Iris pigment epithelial cell (primary cell): ENCODE results near the gene XRCC5.
"Not testable (repeated sequence)": the region's sequence is repeated elsewhere in the genome, so short reads cannot be mapped to it uniquely, and the experiment has no call there.

Experiments used
- DNase-seq: peaks from one replicate; pipeline ENCODE4 v3.0.0-alpha.2; 2011; ENCODE audit warnings: low read depth

XRCC5 gene

DNA sequence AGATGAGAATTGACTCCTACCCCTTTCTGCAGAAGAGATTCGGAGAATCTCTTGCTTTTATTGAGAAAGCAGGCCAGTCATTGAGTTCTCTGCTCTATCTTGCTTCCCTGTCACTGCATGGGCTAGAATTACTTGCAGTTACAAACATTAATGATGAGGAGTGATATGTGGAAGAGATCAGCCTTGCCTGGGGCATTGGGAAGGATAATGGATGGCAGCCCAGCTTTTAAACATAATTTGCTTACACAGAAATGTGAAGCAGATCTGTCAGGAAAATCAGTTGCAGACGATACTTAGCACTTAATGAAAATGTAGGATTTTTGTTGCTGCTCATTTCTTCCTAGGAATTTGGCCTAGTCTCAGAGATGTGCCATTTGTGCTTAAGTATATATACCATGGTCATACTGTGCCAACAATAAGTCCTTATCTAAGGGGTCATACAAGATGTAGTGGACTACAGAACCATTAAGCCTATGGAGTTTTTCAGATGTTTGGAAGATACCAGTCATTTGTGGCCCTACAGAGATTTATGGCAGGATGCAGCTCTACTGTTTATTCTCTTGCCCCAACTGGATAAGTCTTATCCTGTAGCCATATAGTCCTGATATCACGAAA is 92.7 kb downstream of the XRCC5 start:
- DNase-seq = no peak

DNA sequence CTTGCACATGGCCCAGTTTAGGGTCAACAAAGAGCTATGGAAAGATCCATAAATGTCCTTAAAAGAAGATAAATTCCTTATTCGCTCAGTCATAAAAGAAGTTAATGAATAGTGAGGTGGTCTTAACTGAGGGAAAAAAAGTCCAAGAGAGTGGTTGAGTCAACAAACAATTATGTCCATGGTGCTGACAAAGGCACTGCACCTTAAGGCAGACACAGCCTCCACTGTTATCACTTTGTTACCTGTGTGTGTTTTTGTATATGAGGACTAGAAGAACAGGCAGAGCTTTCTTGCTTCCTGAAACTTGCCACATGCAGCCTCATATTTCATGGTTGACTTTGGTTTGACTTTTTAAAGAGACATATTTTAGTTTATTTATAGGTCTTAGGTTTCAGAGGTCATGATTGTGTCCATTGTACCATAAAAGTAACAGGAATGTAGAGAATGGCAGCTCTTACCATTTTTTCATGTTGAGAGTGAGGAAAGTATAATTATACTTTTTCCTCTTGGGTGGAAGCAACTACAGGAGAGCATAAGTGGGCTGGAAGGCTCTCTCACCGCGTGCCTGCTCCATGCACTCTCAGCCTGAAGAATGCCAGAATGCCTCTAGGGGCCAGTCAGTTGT is 93.6 kb downstream of the XRCC5 start:
- DNase-seq = no peak

GRCh38 chr2:216205486-216205885 is 96.3 kb downstream of the XRCC5 start:
- DNase-seq = no peak

DNA sequence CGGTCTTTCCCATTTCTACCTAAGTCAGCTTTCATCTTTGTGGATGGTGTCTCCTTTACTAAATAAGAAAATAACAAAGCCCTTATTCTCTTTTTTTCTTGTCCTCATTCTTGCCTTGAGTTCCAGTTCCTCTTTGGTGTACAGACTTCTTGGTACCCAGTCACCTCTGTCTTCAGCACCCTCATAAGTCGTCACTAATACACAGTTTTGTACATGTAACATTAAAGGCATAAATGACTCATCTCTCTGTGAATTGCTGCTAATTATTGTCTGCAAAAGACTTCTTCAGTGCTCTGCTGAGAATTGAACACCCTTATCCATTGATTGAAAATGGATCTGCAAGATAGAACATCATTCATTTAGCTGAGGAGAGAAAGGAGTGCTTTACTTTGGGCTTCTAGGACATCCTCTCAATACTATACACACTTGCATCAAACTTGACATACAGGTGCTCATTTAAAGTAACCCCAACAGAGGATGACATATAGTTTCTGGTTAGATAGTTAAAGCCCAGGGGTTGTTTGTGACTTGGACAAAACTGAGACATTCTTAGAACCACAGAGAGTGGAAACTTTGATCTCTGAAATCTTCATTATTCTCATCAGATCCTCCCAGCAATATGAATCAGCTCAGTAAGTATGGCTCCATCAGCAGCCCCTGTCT is 97.0 kb downstream of the XRCC5 start:
- DNase-seq = no peak

GRCh38 chr2:216206821-216207220 is 97.7 kb downstream of the XRCC5 start:
- DNase-seq = no peak

GRCh38 chr2:216208661-216209060 is 99.5 kb downstream of the XRCC5 start:
- DNase-seq = not testable (repeated sequence)

DNA sequence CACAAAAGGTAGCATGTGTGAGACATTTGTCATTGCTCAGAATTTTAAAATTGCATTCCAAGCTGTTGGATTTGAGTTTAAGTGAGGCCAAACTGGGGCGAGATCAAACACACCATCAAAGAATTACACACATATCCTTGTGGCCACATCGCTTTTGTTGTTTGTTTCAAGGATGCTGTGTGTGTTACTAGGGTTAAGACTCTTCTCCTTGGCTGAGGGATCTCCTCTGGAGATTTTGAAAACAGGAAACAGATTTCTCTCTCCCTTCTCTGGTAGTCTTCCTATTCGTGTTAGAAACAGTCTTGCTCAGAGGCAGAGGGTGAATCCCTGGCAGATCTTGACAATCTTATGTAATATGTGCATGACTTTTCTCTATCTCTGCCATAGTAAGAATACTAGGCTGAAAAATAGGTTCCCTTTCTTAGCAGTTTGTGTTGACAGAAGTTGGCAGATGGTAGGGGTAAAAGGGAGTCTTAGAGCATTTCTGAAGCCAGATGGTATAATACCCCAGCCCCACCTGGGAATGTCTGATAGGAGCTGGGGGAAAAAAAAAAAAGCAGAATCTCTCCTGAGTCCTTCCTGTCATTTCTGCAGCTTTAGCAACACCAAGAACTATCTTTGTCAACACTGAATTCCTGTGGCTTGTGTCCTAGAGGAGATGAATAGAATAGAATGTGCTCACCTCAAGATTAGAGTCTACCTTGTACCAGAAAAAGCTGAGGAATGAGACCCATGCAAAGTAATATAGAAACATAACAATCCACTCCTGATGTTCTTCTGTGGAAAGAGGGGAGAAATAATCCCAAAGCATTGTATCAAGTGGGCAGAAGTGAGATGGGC is 101.8 kb downstream of the XRCC5 start:
- DNase-seq = peak; percentile 63

GRCh38 chr2:216211614-216212145 is 102.5 kb downstream of the XRCC5 start:
- DNase-seq = no peak

DNA sequence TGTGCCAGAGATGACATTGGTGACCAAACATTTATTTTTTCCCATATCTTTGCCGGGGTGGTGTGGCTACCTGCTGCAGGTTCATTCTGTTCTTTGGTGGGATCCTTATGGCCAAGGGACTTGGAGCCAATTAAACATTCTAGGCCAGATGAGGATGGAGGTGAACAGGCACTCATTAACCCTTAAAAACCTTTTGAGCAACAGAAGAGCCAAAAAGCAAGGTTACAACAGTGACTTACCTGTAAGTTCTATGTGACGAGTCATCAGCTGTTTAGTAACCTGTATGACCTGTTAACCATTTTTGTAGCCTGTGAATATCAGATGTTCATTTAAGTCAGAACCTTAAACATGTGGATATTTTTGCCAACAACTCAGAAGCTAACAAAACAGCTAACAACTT is 105.6 kb downstream of the XRCC5 start:
- no peak for DNase-seq

DNA sequence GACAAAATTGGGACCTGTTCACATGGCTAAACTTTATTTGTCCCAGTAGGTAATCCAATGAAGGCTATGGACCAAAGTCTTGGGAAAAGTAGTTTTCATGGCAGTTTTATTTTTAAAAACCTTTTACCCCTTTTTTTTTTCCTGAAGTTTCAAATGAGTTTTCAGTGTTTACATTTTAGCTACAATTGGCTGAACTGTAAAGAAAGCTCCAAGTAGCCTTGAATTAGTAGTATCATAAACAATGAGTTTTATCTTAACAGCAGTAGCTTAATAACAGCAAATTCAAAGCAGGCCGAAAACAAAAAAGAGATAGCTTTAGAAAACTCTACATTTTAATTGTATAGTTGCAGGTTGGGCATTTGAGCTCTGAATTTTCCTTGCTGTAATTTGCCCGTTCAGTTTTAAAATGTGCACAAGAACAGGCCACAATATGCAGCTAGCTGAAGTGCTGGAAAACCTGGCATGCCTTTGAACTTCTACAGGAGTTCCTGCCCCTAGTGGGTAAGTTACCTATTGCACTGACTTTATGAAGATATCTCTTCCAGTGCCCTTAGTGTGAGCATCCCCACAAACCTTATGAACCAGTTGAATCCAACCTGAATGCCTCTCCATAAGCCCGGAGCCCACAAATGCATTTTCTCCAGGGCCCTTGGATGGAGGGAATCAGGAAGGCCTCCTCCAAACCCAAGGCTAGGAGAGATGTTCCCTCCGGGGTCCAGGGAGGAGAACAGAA is 106.7 kb downstream of the XRCC5 start:
- DNase-seq = peak; percentile 57

GRCh38 chr2:216216951-216217903 is 108.1 kb downstream of the XRCC5 start:
- peak; percentile 60 for DNase-seq

GRCh38 chr2:216217904-216218260 is 108.7 kb downstream of the XRCC5 start:
- no peak for DNase-seq

DNA sequence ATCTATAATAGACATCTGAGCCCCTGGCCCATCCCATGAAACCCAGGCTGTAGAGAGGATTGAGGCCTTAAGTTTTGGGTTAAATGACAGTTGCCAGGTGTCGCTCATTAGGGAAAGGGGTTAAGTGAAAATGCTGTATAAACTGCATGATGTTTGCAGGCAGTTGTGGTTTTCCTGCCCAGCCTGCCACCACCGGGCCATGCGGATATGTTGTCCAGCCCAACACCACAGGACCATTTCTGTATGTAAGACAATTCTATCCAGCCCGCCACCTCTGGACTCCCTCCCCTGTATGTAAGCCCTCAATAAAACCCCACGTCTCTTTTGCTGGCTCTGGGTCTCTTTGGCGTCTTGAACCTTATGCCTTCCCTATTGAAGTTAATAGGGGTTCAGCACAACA is 110.7 kb downstream of the XRCC5 start:
- DNase-seq = no peak

- DNase-seq = no peak
These were observed 111.8 kb downstream of the XRCC5 start for GRCh38 chr2:216220976-216221375.

GRCh38 chr2:216221811-216222210 is 112.7 kb downstream of the XRCC5 start:
- peak; percentile 61 for DNase-seq

- DNase-seq = peak; percentile 36
These were observed 113.7 kb downstream of the XRCC5 start for GRCh38 chr2:216222650-216223352.

- DNase-seq = no peak
These were observed 115.2 kb downstream of the XRCC5 start for GRCh38 chr2:216224388-216224787.

- DNase-seq = no peak
These were observed 120.2 kb downstream of the XRCC5 start for GRCh38 chr2:216229277-216229914.

DNA sequence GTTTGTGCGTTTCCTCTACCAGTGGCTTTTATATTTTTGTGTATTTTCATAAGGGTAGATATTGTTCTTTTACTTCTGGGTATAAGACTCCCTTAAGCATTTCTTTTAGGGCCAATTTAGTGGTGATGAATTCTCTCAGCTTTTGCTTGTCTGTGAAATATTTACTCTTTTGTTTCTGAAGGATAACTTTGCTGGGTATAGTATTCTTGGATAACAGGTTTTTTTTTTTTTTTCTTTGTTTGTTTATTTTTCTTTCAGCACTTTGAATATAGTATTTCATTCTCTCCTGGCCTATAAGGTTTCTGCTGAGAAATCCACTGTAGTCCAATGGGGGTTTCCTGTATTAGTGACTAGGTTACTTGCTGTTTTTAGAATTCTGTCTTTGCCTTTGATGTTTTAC is 122.7 kb downstream of the XRCC5 start:
- DNase-seq = no peak
